NCI-H2196 (cell line): ENCODE results near the gene IL1A.

Experiments
- DNase-seq: peaks from one replicate; lab custom pipeline; 2025; ENCODE audit not compliant: unreplicated experiment; lab: John Stamatoyannopoulos, UW

The IL1A gene

GRCh38 chr2:112764071-112765044 lies 19.9 kb downstream of the IL1A start, which contains the start of gene CKAP2L:
Gene CKAP2L (minus strand): TSS chr2:112764609. CDS start chr2:112764598, 11 bp downstream.
- peak; percentile 97 for DNase-seq

GRCh38 chr2:112762276-112762675 lies 22.0 kb downstream of the IL1A start:
- no peak for DNase-seq

- no peak for DNase-seq
These were observed 24.1 kb downstream of the IL1A start for GRCh38 chr2:112760149-112760548.

- no peak for DNase-seq
These were observed 25.6 kb downstream of the IL1A start for GRCh38 chr2:112758711-112759110.

- DNase-seq, result no peak
These were observed 27.0 kb downstream of the IL1A start for GRCh38 chr2:112757265-112757664.

- no peak for DNase-seq
These were observed 28.1 kb downstream of the IL1A start for GRCh38 chr2:112756207-112756606.

GRCh38 chr2:112755444-112755843 lies 28.8 kb downstream of the IL1A start:
- no peak for DNase-seq

GRCh38 chr2:112754564-112754963 lies 29.7 kb downstream of the IL1A start:
- no peak for DNase-seq

- no peak for DNase-seq
These were observed 31.6 kb downstream of the IL1A start for GRCh38 chr2:112752667-112753066.

GRCh38 chr2:112751451-112752197 lies 32.7 kb downstream of the IL1A start:
- no peak for DNase-seq

- no peak for DNase-seq
These were observed 33.8 kb downstream of the IL1A start for GRCh38 chr2:112750560-112750843.

GRCh38 chr2:112749755-112750559 lies 34.3 kb downstream of the IL1A start:
- DNase-seq, result peak; percentile 76

GRCh38 chr2:112740527-112740926 lies 43.8 kb downstream of the IL1A start:
- DNase-seq, result no peak

GRCh38 chr2:112737542-112738232 lies 46.6 kb downstream of the IL1A start:
- no peak for DNase-seq

GRCh38 chr2:112733871-112734270 lies 50.4 kb downstream of the IL1A start:
- no peak for DNase-seq

GRCh38 chr2:112733456-112733855 lies 50.8 kb downstream of the IL1A start:
- DNase-seq, result no peak

GRCh38 chr2:112731479-112731878 lies 52.8 kb downstream of the IL1A start:
- DNase-seq, result no peak

- DNase-seq, result no peak
These were observed 53.5 kb downstream of the IL1A start for GRCh38 chr2:112730791-112731190.

- no peak for DNase-seq
These were observed 54.1 kb downstream of the IL1A start for GRCh38 chr2:112730216-112730615.

GRCh38 chr2:112728378-112729175 lies 55.7 kb downstream of the IL1A start:
- DNase-seq, result peak; percentile 40
